Ectodermal cell (in vitro differentiated cells): ENCODE measurements around the gene PANK1. TPM values are rescaled to one million over a fixed set of nuclear protein-coding genes. Genes with fewer than 3 reads are reported as not detected.

Source experiments
- H3K27ac ChIP-seq: 2 replicates; pipeline ENCODE4 v1.7.0; 2013; ENCODE audit warnings: mild to moderate bottlenecking, low read depth, low read length; ENCODE audit not compliant: insufficient read depth, poor library complexity, severe bottlenecking
- H3K27me3 ChIP-seq: 2 replicates; pipeline ENCODE4 v1.7.0; 2013; ENCODE audit warnings: mild to moderate bottlenecking, low read length; ENCODE audit not compliant: insufficient read depth, control insufficient read depth, poor library complexity, severe bottlenecking
- H3K36me3 ChIP-seq: one replicate; pipeline ENCODE4 v1.7.0; 2013; ENCODE audit warnings: low read length; ENCODE audit not compliant: control insufficient read depth, insufficient read depth
- H3K4me1 ChIP-seq: one replicate; pipeline ENCODE4 v1.7.0; 2013; ENCODE audit warnings: low read length; ENCODE audit not compliant: control insufficient read depth, insufficient read depth
- H3K4me3 ChIP-seq: 2 replicates; pipeline ENCODE4 v1.7.0; 2013; ENCODE audit warnings: low read depth, low read length, control low read depth; ENCODE audit not compliant: insufficient read depth
- H3K9me3 ChIP-seq: 2 replicates; pipeline ENCODE4 v1.7.0; 2013; ENCODE audit warnings: mild to moderate bottlenecking, low read length, moderate library complexity; ENCODE audit not compliant: control insufficient read depth
- WGBS, 2 experiments: methylation state at CpG; one replicate each; pipeline ENCODE4 v1.1.7; 2013; ENCODE audit warnings: missing lambda C conversion rate in 2 of 2; 5-methylcytosine and 5-hydroxymethylcytosine counted together
- polyA plus RNA-seq, 4 experiments: library from polyadenylated mRNA; stranded (reverse); fragments of 50-300 nt; gene quantifications; one replicate each; pipeline ENCODE4 v1.2.3, GENCODE V29; 2013

Gene PANK1
- 39.6 TPM for polyA plus RNA-seq (2013, experiment 1 of 4)
- 36.7 TPM for polyA plus RNA-seq (2013, experiment 2 of 4)
- polyA plus RNA-seq (2013, experiment 3 of 4) = 28.7 TPM
- 29.4 TPM for polyA plus RNA-seq (2013, experiment 4 of 4)

GRCh38 chr10:89644967-89645741 is at the start of gene PANK1:
TSS of gene PANK1 (minus strand) at chr10:89645242. CDS start at chr10:89644891, 351 bp downstream.
- Histone ChIP-seq H3K27ac (peak within 1 kb of the TSS; percentile 87), H3K4me3 (peak within 1 kb of the TSS; percentile 81), H3K9me3 (no peaks in the 10 kb centered on the region), H3K27me3 (no peaks in the 10 kb centered on the region), H3K36me3 (no peaks in the 10 kb centered on the region), H3K4me1 (peaks cover 8% of the 10 kb centered on the region)
- WGBS, 2 experiments = 0 to 1% methylated on average over 56 of the region's 56 CpGs

- Histone ChIP-seq H3K9me3 (no peaks in the 10 kb centered on the region), H3K4me1 (no peaks in the 10 kb centered on the region), H3K36me3 (no peaks in the 10 kb centered on the region), H3K4me3 (no peak overlapping the region), H3K27ac (no peak overlapping the region), H3K27me3 (no peaks in the 10 kb centered on the region)
- 98% methylated on average over 5 of the region's 5 CpGs for WGBS, 2 experiments
Observed at GRCh38 chr10:89693176-89693575, 48.1 kb upstream of the PANK1 start.

- Histone ChIP-seq H3K27me3 (no peaks in the 10 kb centered on the region), H3K36me3 (no peaks in the 10 kb centered on the region), H3K4me1 (no peaks in the 10 kb centered on the region), H3K27ac (no peak overlapping the region), H3K9me3 (no peaks in the 10 kb centered on the region), H3K4me3 (no peak overlapping the region)
- WGBS, 2 experiments = 69 to 98% methylated on average over 3 to 4 of the region's 4 CpGs
Observed at GRCh38 chr10:89692416-89692815, 47.4 kb upstream of the PANK1 start.

- no peaks in the 10 kb centered on the region for H3K4me1 ChIP-seq
- WGBS, 2 experiments = 97 to 98% methylated on average over 1 of the region's 2 CpGs
- H3K27ac ChIP-seq = no peak overlapping the region
- no peaks in the 10 kb centered on the region for H3K27me3 ChIP-seq
- no peaks in the 10 kb centered on the region for H3K36me3 ChIP-seq
- H3K4me3 ChIP-seq = no peak overlapping the region
- H3K9me3 ChIP-seq = no peaks in the 10 kb centered on the region
Observed at GRCh38 chr10:89690027-89690426, 45.0 kb upstream of the PANK1 start.

GRCh38 chr10:89685936-89686335 is 40.9 kb upstream of the PANK1 start:
- H3K27ac ChIP-seq = no peak overlapping the region
- no peak overlapping the region for H3K4me3 ChIP-seq
- WGBS, 2 experiments = 89 to 91% methylated on average over 4 of the region's 4 CpGs
- no peaks in the 10 kb centered on the region for H3K9me3 ChIP-seq
- no peaks in the 10 kb centered on the region for H3K4me1 ChIP-seq
- no peaks in the 10 kb centered on the region for H3K27me3 ChIP-seq
- no peaks in the 10 kb centered on the region for H3K36me3 ChIP-seq

- Histone ChIP-seq H3K9me3 (no peaks in the 10 kb centered on the region), H3K27ac (no peak overlapping the region), H3K36me3 (no peaks in the 10 kb centered on the region), H3K4me1 (no peaks in the 10 kb centered on the region), H3K4me3 (no peak overlapping the region), H3K27me3 (no peaks in the 10 kb centered on the region)
- 92 to 93% methylated on average over 2 of the region's 2 CpGs for WGBS, 2 experiments
Observed at GRCh38 chr10:89684604-89685003, 39.6 kb upstream of the PANK1 start.

- 92 to 94% methylated on average over 5 of the region's 5 CpGs for WGBS, 2 experiments
- no peaks in the 10 kb centered on the region for H3K4me1 ChIP-seq
- no peaks in the 10 kb centered on the region for H3K9me3 ChIP-seq
- H3K27ac ChIP-seq = no peak overlapping the region
- no peaks in the 10 kb centered on the region for H3K27me3 ChIP-seq
- H3K4me3 ChIP-seq = no peak overlapping the region
- no peaks in the 10 kb centered on the region for H3K36me3 ChIP-seq
Observed at GRCh38 chr10:89683883-89684282, 38.8 kb upstream of the PANK1 start.

- no peak overlapping the region for H3K27ac ChIP-seq
Observed at GRCh38 chr10:89679986-89680385, 34.9 kb upstream of the PANK1 start.

GRCh38 chr10:89677341-89677740 is 32.3 kb upstream of the PANK1 start:
- Histone ChIP-seq H3K27me3 (no peaks in the 10 kb centered on the region), H3K9me3 (no peaks in the 10 kb centered on the region), H3K4me1 (no peaks in the 10 kb centered on the region), H3K36me3 (no peaks in the 10 kb centered on the region), H3K4me3 (no peak overlapping the region), H3K27ac (no peak overlapping the region)

More at GRCh38 chr10:89679986-89680385, 34.9 kb upstream of the PANK1 start:
- Histone ChIP-seq H3K4me3 (no peak overlapping the region), H3K9me3 (no peaks in the 10 kb centered on the region), H3K4me1 (no peaks in the 10 kb centered on the region), H3K27me3 (no peaks in the 10 kb centered on the region), H3K36me3 (no peaks in the 10 kb centered on the region)
- WGBS, 2 experiments = 76 to 97% methylated on average over 2 to 3 of the region's 3 CpGs

GRCh38 chr10:89670926-89671325 is 25.9 kb upstream of the PANK1 start:
- Histone ChIP-seq H3K9me3 (no peaks in the 10 kb centered on the region), H3K4me1 (no peaks in the 10 kb centered on the region), H3K36me3 (no peaks in the 10 kb centered on the region), H3K4me3 (no peak overlapping the region), H3K27ac (no peak overlapping the region), H3K27me3 (no peaks in the 10 kb centered on the region)
- WGBS, 2 experiments = 94 to 95% methylated on average over 1 of the region's 1 CpG
